GM12878 (cell line): ENCODE data around the gene LRRC51. TPM values are rescaled to one million over a fixed set of nuclear protein-coding genes. Genes with fewer than 3 reads are reported as not detected.

Experiments
- ATAC-seq: fragments of 200-7000 bp; cut with Tn5 transposase; 3 replicates; pipeline ENCODE4 v1.9.1; 2020; ENCODE audit warnings: mild to moderate bottlenecking, moderate library complexity
- BruUV-seq: library from RNA; stranded (reverse); fragments of 400-500 nt; replicated peaks from 2 replicates; lab custom pipeline; 2021; lab: Mats Ljungman, UMichigan
- CTCF ChIA-PET: fragments of 300-600 bp; sonication (Branson Sonifier 250); formaldehyde crosslinking; extraction: SDS; loops from one replicate; lab custom pipeline; 2021; ENCODE audit warnings: inconsistent platforms; lab: Yijun Ruan, JAX
- POLR2A ChIA-PET: fragments of 350-600 bp; formaldehyde crosslinking; extraction: SDS; loops from one replicate; lab custom pipeline; 2021; ENCODE audit warnings: inconsistent platforms; lab: Charles Lee
- RAD21 ChIA-PET: fragments of 300-600 bp; sonication (Branson Sonifier 250); formaldehyde crosslinking; loops from one replicate; lab custom pipeline; 2023; ENCODE audit warnings: antibody characterized with exemption; ENCODE audit not compliant: unreplicated experiment; lab: Charles Lee
- SMC1A ChIA-PET: fragments of 300-600 bp; sonication (Branson Sonifier 250); formaldehyde crosslinking; loops from one replicate; lab custom pipeline; 2023; ENCODE audit not compliant: unreplicated experiment, uncharacterized antibody; lab: Charles Lee
- DNase-seq: peaks from one replicate; pipeline ENCODE4 v3.0.0-alpha.2; 2011; ENCODE audit warnings: low read depth, low spot score
- FAIRE-seq: peaks from 3 replicates; lab custom pipeline; 2011; peaks lifted over from hg19 to GRCh38; lab: Jason Lieb, UNC
- H2AFZ ChIP-seq: 2 replicates; pipeline ENCODE4 v1.6.0; 2011; ENCODE audit warnings: low read depth, low read length, control low read depth; ENCODE audit not compliant: control insufficient read depth
- H3K27ac ChIP-seq: 2 replicates; pipeline ENCODE4 v1.5.1; 2011; ENCODE audit warnings: control low read depth; ENCODE audit not compliant: control insufficient read depth, insufficient read depth
- H3K27me3 ChIP-seq, 2 experiments: replicated peaks in 1 of 2; 2 replicates each; pipeline versions ENCODE4 v1.6.0 to v1.6.1; 2011; ENCODE audit warnings: low read length in 1 of 2; ENCODE audit not compliant: control insufficient read depth in 2 of 2, insufficient read depth in 2 of 2
- H3K36me3 ChIP-seq, 2 experiments: 2 replicates each; pipeline ENCODE4 v1.5.1; 2011; ENCODE audit warnings: low read length in 1 of 2; ENCODE audit not compliant: control insufficient read depth in 2 of 2, insufficient read depth in 2 of 2
- H3K4me1 ChIP-seq: 2 replicates; pipeline ENCODE4 v1.6.1; 2011; ENCODE audit warnings: mild to moderate bottlenecking, low read length, moderate library complexity, mixed read lengths; ENCODE audit not compliant: control insufficient read depth, insufficient read depth
- H3K4me2 ChIP-seq: 2 replicates; pipeline ENCODE4 v1.6.0; 2011; ENCODE audit warnings: control low read depth; ENCODE audit not compliant: control insufficient read depth, insufficient read depth
- H3K4me3 ChIP-seq: fragments of 200-600 bp; sonication (generic); 2 replicates; pipeline ENCODE4 v1.5.1; 2016
- H3K79me2 ChIP-seq: 2 replicates; pipeline ENCODE4 v1.6.0; 2011; ENCODE audit warnings: low read length; ENCODE audit not compliant: control insufficient read depth, insufficient read depth
- H3K9ac ChIP-seq: 2 replicates; pipeline ENCODE4 v1.8.0; 2011; ENCODE audit warnings: low read length, control low read depth, mixed read lengths; ENCODE audit not compliant: control insufficient read depth, insufficient read depth
- H3K9me3 ChIP-seq: replicated peaks from 3 replicates; pipeline ENCODE4 v1.5.1; 2011; ENCODE audit warnings: mild to moderate bottlenecking, low read length; ENCODE audit not compliant: control insufficient read depth, insufficient read depth
- H4K20me1 ChIP-seq: 2 replicates; pipeline ENCODE4 v1.6.0; 2011; ENCODE audit not compliant: control insufficient read depth, insufficient read depth
- ESRRA ChIP-seq: IDR thresholded peaks from 2 replicates; pipeline ENCODE4 v1.6.1; 2012; ENCODE audit warnings: mild to moderate bottlenecking, low read length, improper control_type of control experiment
- RCOR1 ChIP-seq: conservative IDR thresholded peaks from 2 replicates; pipeline ENCODE4 v1.6.1; 2012; ENCODE audit warnings: low read depth, low read length, improper control_type of control experiment
- ZSCAN29 ChIP-seq: fragments of 450-650 bp; IDR thresholded peaks from 2 replicates; pipeline ENCODE4 v1.6.1; 2017; ENCODE audit warnings: mild to moderate bottlenecking, moderate library complexity
- WGBS: methylation state at CpG from one replicate; pipeline ENCODE4 v1.1.6; 2016; ENCODE audit warnings: low lambda C conversion rate; ENCODE audit not compliant: insufficient replicate concordance, insufficient coverage; ENCODE audit errors: missing lambda C conversion rate; 5-methylcytosine and 5-hydroxymethylcytosine counted together
- in situ Hi-C: fragments of 300-500 bp; cut with MboI; formaldehyde crosslinking; loops from 9 replicates; pipeline ENCODE4 v1.14.3; 2018; ENCODE audit warnings: mixed read lengths
- intact Hi-C: fragments of 100-400 bp; cut with micrococcal nuclease; formaldehyde crosslinking; loops from one replicate; pipeline ENCODE4 v1.14.2; 2022; ENCODE audit not compliant: unreplicated experiment
- microRNA-seq: library from miRNA; unstranded; fragments of <30 nt; microRNA quantifications from one replicate; pipeline ENCODE4, GENCODE V29; 2018
- polyA plus RNA-seq, 11 experiments: library from polyadenylated mRNA; depleted of rRNA in 4 of 11; unstranded in 6 of 11; stranded (reverse) in 5 of 11; fragments of >200 nt; fragmentation: Nextera tagmentation in 4 of 11; fragmentation: Illumina TruSeq in 1 of 11; extraction: Ambion mirVana in 4 of 11; extraction: Trizol in 1 of 11; gene quantifications; 1 replicate in 1 of 11; 2 replicates in 10 of 11; pipeline versions ENCODE4 v1.2.1 to v1.2.3, GENCODE V29; 2011 to 2016; ENCODE audit warnings: inconsistent platforms in 2 of 11, missing spikeins in 2 of 11, low read depth in 1 of 11
- small RNA-seq: library from RNA; depleted of rRNA; stranded (forward); fragments of <200 nt; gene quantifications from one replicate; pipeline ENCODE3, GENCODE V24; 2014
- total RNA-seq, 4 experiments: library from RNA; depleted of rRNA in 3 of 4; stranded (reverse); fragments of >200 nt in 3 of 4; fragmentation: Illumina TruSeq in 1 of 4; extraction: Trizol in 1 of 4; gene quantifications; 2 replicates each; pipeline versions ENCODE4 v1.2.1 to v1.2.3, GENCODE V29; 2013 to 2021

Gene LRRC51
- total and polyA plus RNA-seq, 10 of the 15 experiments (the other 5 are each of a cell fraction or from before 2014, with no cell fraction given) = 2.6 to 8.6 (median 5.4) TPM

GRCh38 chr11:72144807-72145565 is 64.3 kb downstream of the LRRC51 start:
- DNase-seq (no peak), ATAC-seq (no peak), FAIRE-seq (no peak)
- ChIA-PET POLR2A (interaction anchor here (0.6 to 1.4 kb wide), 7 partner anchors 54 to 1470 kb away, joined by 3 to 11 read pairs (median 4); no protein-coding TSS in a partner anchor), CTCF (interaction anchor here (0.6 to 3.8 kb wide), 34 partner anchors 10 to 345 kb away, joined by 3 to 101 read pairs (median 7); partner anchors contain the start of genes CLPB and FOLR3), RAD21 (interaction anchor here (0.6 to 3.2 kb wide), 10 partner anchors 8 to 345 kb away, joined by 3 to 48 read pairs (median 4); no protein-coding TSS in a partner anchor), SMC1A (interaction anchor here (0.6 to 5.1 kb wide), 17 partner anchors 8 to 286 kb away, joined by 3 to 44 read pairs (median 4); partner anchors contain the start of genes ANAPC15 and FOLR3)
- TF ChIP-seq RCOR1 = no peak
- no peak for TF ChIP-seq ZSCAN29
- no peak for TF ChIP-seq ESRRA
- Histone ChIP-seq H3K4me3 (no peak overlapping the region), H3K27me3 (no peaks in the 10 kb centered on the region; a peak in 1 of 4 replicates), H3K27ac (no peak overlapping the region), H3K4me2 (no peak overlapping the region), H3K9ac (no peak overlapping the region), H4K20me1 (no peaks in the 10 kb centered on the region), H3K4me1 (no peaks in the 10 kb centered on the region), H3K9me3 (no peaks in the 10 kb centered on the region), H3K79me2 (no peaks in the 10 kb centered on the region), H3K36me3 (no peaks in the 10 kb centered on the region), H2AFZ (no peak overlapping the region)
- in situ Hi-C loops = loop anchor here (5.0 kb wide), 1 partner anchor 123 kb away; no protein-coding TSS in a partner anchor
- no TSS peak for BruUV-seq
- WGBS = 38% methylated on average over 4 of the region's 4 CpGs
- intact Hi-C loops = loop anchor here (1.0 to 5.0 kb wide), 3 partner anchors 120 to 287 kb away; partner anchors contain the start of gene CLPB

Small RNAs within 50 kb of the gene (microRNA-seq; reads per million reads assigned to microRNA genes)
- gene MIR3165 = 0.75 reads per million

Small RNAs within 50 kb of the gene (small RNA-seq; reads per million reads assigned to genes)
- gene MIR3165 = 0.16 reads per million
- gene RNU6-72P = not detected

Other genes starting within 250 kb of the LRRC51 start
Only the 7 nearest of the 14 such genes appear.
- 4.9 and 5.5 TPM in 2 replicates for gene IL18BP, start 81.9 kb upstream of the LRRC51 start, total RNA-seq (2014; rRNA removed)
- 5.0 and 5.9 TPM in 2 replicates for gene IL18BP, start 81.9 kb upstream of the LRRC51 start, total RNA-seq (2014; rRNA removed; fragmentation: Illumina TruSeq; extraction: Trizol)
- 16.3 and 19.0 TPM in 2 replicates for gene IL18BP, start 81.9 kb upstream of the LRRC51 start, total RNA-seq (2021)
- gene IL18BP, start 81.9 kb upstream of the LRRC51 start, polyA plus RNA-seq (2011; rRNA removed) = 9.2 and 11.8 TPM in 2 replicates
- 13.7 and 15.9 TPM in 2 replicates for gene IL18BP, start 81.9 kb upstream of the LRRC51 start, polyA plus RNA-seq (2014; fragmentation: Illumina TruSeq; extraction: Trizol)
- 1 to 10 TPM; 2.6 to 3.5 TPM for gene IL18BP, start 81.9 kb upstream of the LRRC51 start, polyA plus RNA-seq (2014; fragmentation: Nextera tagmentation; extraction: Ambion mirVana)
- gene IL18BP, start 81.9 kb upstream of the LRRC51 start, polyA plus RNA-seq (2014; rRNA removed) = 18.1 and 23.4 TPM in 2 replicates
- gene IL18BP, start 81.9 kb upstream of the LRRC51 start, polyA plus RNA-seq (2016; fragmentation: Nextera tagmentation; extraction: Ambion mirVana) = 10 to 100 TPM; 10.2 to 11.1 TPM
- gene NUMA1, start 308 bp upstream of the LRRC51 start, total RNA-seq (2014; rRNA removed) = 82.3 and 88.1 TPM in 2 replicates
- 44.3 TPM in 2 replicates for gene NUMA1, start 308 bp upstream of the LRRC51 start, total RNA-seq (2014; rRNA removed; fragmentation: Illumina TruSeq; extraction: Trizol)
- 102 and 111 TPM in 2 replicates for gene NUMA1, start 308 bp upstream of the LRRC51 start, total RNA-seq (2021)
- gene NUMA1, start 308 bp upstream of the LRRC51 start, polyA plus RNA-seq (2011; rRNA removed) = 32.7 and 61.5 TPM in 2 replicates
- 36.7 and 60.6 TPM in 2 replicates for gene NUMA1, start 308 bp upstream of the LRRC51 start, polyA plus RNA-seq (2014; fragmentation: Illumina TruSeq; extraction: Trizol)
- 1 to 10 TPM; 5.5 to 7.1 TPM for gene NUMA1, start 308 bp upstream of the LRRC51 start, polyA plus RNA-seq (2014; fragmentation: Nextera tagmentation; extraction: Ambion mirVana)
- gene NUMA1, start 308 bp upstream of the LRRC51 start, polyA plus RNA-seq (2014; rRNA removed) = 77.3 and 84.6 TPM in 2 replicates
- 10 to 100 TPM; 58.1 to 63.5 TPM for gene NUMA1, start 308 bp upstream of the LRRC51 start, polyA plus RNA-seq (2016; fragmentation: Nextera tagmentation; extraction: Ambion mirVana)
- gene LAMTOR1, start 22.4 kb downstream of the LRRC51 start, total RNA-seq (2014; rRNA removed) = 112 and 127 TPM in 2 replicates
- gene LAMTOR1, start 22.4 kb downstream of the LRRC51 start, total RNA-seq (2014; rRNA removed; fragmentation: Illumina TruSeq; extraction: Trizol) = 59.8 and 66.5 TPM in 2 replicates
- 80.8 and 82.1 TPM in 2 replicates for gene LAMTOR1, start 22.4 kb downstream of the LRRC51 start, total RNA-seq (2021)
- gene LAMTOR1, start 22.4 kb downstream of the LRRC51 start, polyA plus RNA-seq (2011; rRNA removed) = 45.8 and 58.8 TPM in 2 replicates
- gene LAMTOR1, start 22.4 kb downstream of the LRRC51 start, polyA plus RNA-seq (2014; fragmentation: Illumina TruSeq; extraction: Trizol) = 75.6 and 94.4 TPM in 2 replicates
- 100 to 1,000 TPM in 1 of 2 experiments, 10 to 100 TPM in 1; 85.1 to 126 TPM for gene LAMTOR1, start 22.4 kb downstream of the LRRC51 start, polyA plus RNA-seq (2014; fragmentation: Nextera tagmentation; extraction: Ambion mirVana)
- 126 and 128 TPM in 2 replicates for gene LAMTOR1, start 22.4 kb downstream of the LRRC51 start, polyA plus RNA-seq (2014; rRNA removed)
- gene LAMTOR1, start 22.4 kb downstream of the LRRC51 start, polyA plus RNA-seq (2016; fragmentation: Nextera tagmentation; extraction: Ambion mirVana) = 100 to 1,000 TPM; 139 to 141 TPM
- gene TOMT, start 25.1 kb downstream of the LRRC51 start, total RNA-seq (2014; rRNA removed) = not detected in 2 replicates
- not detected in 2 replicates for gene TOMT, start 25.1 kb downstream of the LRRC51 start, total RNA-seq (2014; rRNA removed; fragmentation: Illumina TruSeq; extraction: Trizol)
- not detected in 2 replicates for gene TOMT, start 25.1 kb downstream of the LRRC51 start, total RNA-seq (2021)
- gene TOMT, start 25.1 kb downstream of the LRRC51 start, polyA plus RNA-seq (2011; rRNA removed) = not detected in 2 replicates
- gene TOMT, start 25.1 kb downstream of the LRRC51 start, polyA plus RNA-seq (2014; fragmentation: Illumina TruSeq; extraction: Trizol) = not detected in 2 replicates
- not detected for gene TOMT, start 25.1 kb downstream of the LRRC51 start, polyA plus RNA-seq (2014; fragmentation: Nextera tagmentation; extraction: Ambion mirVana)
- gene TOMT, start 25.1 kb downstream of the LRRC51 start, polyA plus RNA-seq (2014; rRNA removed) = not detected in 2 replicates
- gene TOMT, start 25.1 kb downstream of the LRRC51 start, polyA plus RNA-seq (2016; fragmentation: Nextera tagmentation; extraction: Ambion mirVana) = not detected
- 78.0 and 83.4 TPM in 2 replicates for gene ANAPC15, start 31.8 kb downstream of the LRRC51 start, total RNA-seq (2014; rRNA removed)
- 88.3 and 88.6 TPM in 2 replicates for gene ANAPC15, start 31.8 kb downstream of the LRRC51 start, total RNA-seq (2014; rRNA removed; fragmentation: Illumina TruSeq; extraction: Trizol)
- gene ANAPC15, start 31.8 kb downstream of the LRRC51 start, total RNA-seq (2021) = 81.0 and 85.6 TPM in 2 replicates
- gene ANAPC15, start 31.8 kb downstream of the LRRC51 start, polyA plus RNA-seq (2011; rRNA removed) = 84.6 and 99.6 TPM in 2 replicates
- 91.9 and 118 TPM in 2 replicates for gene ANAPC15, start 31.8 kb downstream of the LRRC51 start, polyA plus RNA-seq (2014; fragmentation: Illumina TruSeq; extraction: Trizol)
- gene ANAPC15, start 31.8 kb downstream of the LRRC51 start, polyA plus RNA-seq (2014; fragmentation: Nextera tagmentation; extraction: Ambion mirVana) = 100 to 1,000 TPM; 230 to 372 TPM
- 84.3 and 86.0 TPM in 2 replicates for gene ANAPC15, start 31.8 kb downstream of the LRRC51 start, polyA plus RNA-seq (2014; rRNA removed)
- 100 to 1,000 TPM; 126 to 141 TPM for gene ANAPC15, start 31.8 kb downstream of the LRRC51 start, polyA plus RNA-seq (2016; fragmentation: Nextera tagmentation; extraction: Ambion mirVana)
- gene FOLR3, start 54.9 kb downstream of the LRRC51 start, total RNA-seq (2014; rRNA removed) = not detected in 2 replicates
- not detected in 2 replicates for gene FOLR3, start 54.9 kb downstream of the LRRC51 start, total RNA-seq (2014; rRNA removed; fragmentation: Illumina TruSeq; extraction: Trizol)
- not detected in 2 replicates for gene FOLR3, start 54.9 kb downstream of the LRRC51 start, total RNA-seq (2021)
- gene FOLR3, start 54.9 kb downstream of the LRRC51 start, polyA plus RNA-seq (2011; rRNA removed) = not detected in 2 replicates
- not detected in 2 replicates for gene FOLR3, start 54.9 kb downstream of the LRRC51 start, polyA plus RNA-seq (2014; fragmentation: Illumina TruSeq; extraction: Trizol)
- gene FOLR3, start 54.9 kb downstream of the LRRC51 start, polyA plus RNA-seq (2014; fragmentation: Nextera tagmentation; extraction: Ambion mirVana) = not detected
- gene FOLR3, start 54.9 kb downstream of the LRRC51 start, polyA plus RNA-seq (2014; rRNA removed) = not detected in 2 replicates
- gene FOLR3, start 54.9 kb downstream of the LRRC51 start, polyA plus RNA-seq (2016; fragmentation: Nextera tagmentation; extraction: Ambion mirVana) = not detected
- not detected in 2 replicates for gene FOLR1, start 111.3 kb downstream of the LRRC51 start, total RNA-seq (2014; rRNA removed)
- not detected in 2 replicates for gene FOLR1, start 111.3 kb downstream of the LRRC51 start, total RNA-seq (2014; rRNA removed; fragmentation: Illumina TruSeq; extraction: Trizol)
- not detected in 2 replicates for gene FOLR1, start 111.3 kb downstream of the LRRC51 start, total RNA-seq (2021)
- not detected in 2 replicates for gene FOLR1, start 111.3 kb downstream of the LRRC51 start, polyA plus RNA-seq (2011; rRNA removed)
- gene FOLR1, start 111.3 kb downstream of the LRRC51 start, polyA plus RNA-seq (2014; fragmentation: Illumina TruSeq; extraction: Trizol) = not detected in 2 replicates
- not detected for gene FOLR1, start 111.3 kb downstream of the LRRC51 start, polyA plus RNA-seq (2014; fragmentation: Nextera tagmentation; extraction: Ambion mirVana)
- gene FOLR1, start 111.3 kb downstream of the LRRC51 start, polyA plus RNA-seq (2014; rRNA removed) = not detected in 2 replicates
- not detected for gene FOLR1, start 111.3 kb downstream of the LRRC51 start, polyA plus RNA-seq (2016; fragmentation: Nextera tagmentation; extraction: Ambion mirVana)